ENCODE data around the gene TMC8. TPM values are rescaled to one million over a fixed set of nuclear protein-coding genes. Genes with fewer than 3 reads are reported as not detected.
"Not testable (repeated sequence)": the region's sequence is repeated elsewhere in the genome, so short reads cannot be mapped to it uniquely, and the experiment has no call there.

The TMC8 gene
- polyA plus RNA-seq, 4 donors = 1.3 to 7.8 (median 4.9) TPM

DNA sequence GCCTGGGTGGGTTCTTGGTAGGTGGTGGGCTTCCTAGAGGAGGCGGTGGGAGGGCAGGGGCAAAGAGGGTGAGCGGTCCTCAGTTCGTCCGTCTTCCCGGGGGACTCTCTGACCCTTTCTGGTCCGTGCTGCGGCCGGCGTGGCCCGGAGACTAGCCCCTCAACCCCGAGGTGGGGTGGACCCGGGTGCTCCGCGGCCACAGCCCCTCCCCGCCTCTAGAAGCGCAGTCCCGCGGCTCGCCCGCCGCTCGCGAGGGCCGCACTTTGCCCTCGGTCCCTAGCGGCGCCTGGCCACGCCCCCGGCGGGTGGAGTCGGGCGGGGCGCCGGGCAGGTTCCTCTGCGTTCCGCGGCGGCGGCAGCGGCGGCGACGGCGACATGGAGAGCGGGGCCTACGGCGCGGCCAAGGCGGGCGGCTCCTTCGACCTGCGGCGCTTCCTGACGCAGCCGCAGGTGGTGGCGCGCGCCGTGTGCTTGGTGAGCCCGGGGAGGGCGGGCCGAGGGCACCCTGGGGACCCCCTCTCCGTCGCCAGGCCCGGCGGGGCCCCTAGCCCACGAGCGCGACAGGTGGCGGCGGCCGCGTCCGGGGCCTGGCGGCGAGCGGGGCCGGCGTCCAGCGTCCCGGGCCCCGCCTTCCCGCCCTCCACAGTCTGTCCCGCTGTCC, 37.8 kb downstream of the TMC8 start, which contains the start of gene SYNGR2:
Gene SYNGR2, plus strand, starts transcription at position 340 of the 661 bp plus-strand sequence. Its CDS starts 36 bp downstream, at position 376.
- DNase-seq = peak; percentile 89 to 95
- H3K27me3 ChIP-seq (ENCODE audit: control insufficient read depth in 3 of 3, insufficient read depth in 3 of 3, low read length in 3 of 3) = no peaks in the 10 kb centered on the region
- H3K27ac ChIP-seq (ENCODE audit: low read depth in 1 of 3, low read length in 2 of 3) = peak within 1 kb of the TSS; percentile 85 to 93 (median 89)
- FAIRE-seq = no peak
- peak within 1 kb of the TSS; percentile 86 to 91 (median 89) for H3K4me3 ChIP-seq (ENCODE audit: low read depth in 1 of 3, low read length in 3 of 3)
- H3K4me1 ChIP-seq (ENCODE audit: control insufficient read depth in 3 of 3, insufficient read depth in 2 of 3, low read depth in 1 of 3, low read length in 2 of 3) = peaks cover 1 to 48% (median 15%) of the 10 kb centered on the region in 3 donors
- no peaks in the 10 kb centered on the region for H3K9me3 ChIP-seq (ENCODE audit: control insufficient read depth in 2 of 2, insufficient read depth in 1 of 2, low read depth in 1 of 2, low read length in 1 of 2)
- H3K36me3 ChIP-seq (ENCODE audit: control insufficient read depth in 3 of 3, insufficient read depth in 2 of 3, low read depth in 1 of 3, low read length in 3 of 3) = peaks cover 0 to 59% (median 2%) of the 10 kb centered on the region in 3 donors
- WGBS, 3 donors = 0 to 1% (median 0%) methylated on average over 37 to 84 of the region's 84 CpGs

GRCh38 chr17:78168903-78169793, 38.6 kb downstream of the TMC8 start:
- peak; percentile 80 to 82 for DNase-seq
- FAIRE-seq = no peak
- no peaks in the 10 kb centered on the region for H3K9me3 ChIP-seq (ENCODE audit: control insufficient read depth in 2 of 2, insufficient read depth in 1 of 2, low read depth in 1 of 2, low read length in 1 of 2)
- peaks cover 2 to 55% (median 15%) of the 10 kb centered on the region in 3 donors for H3K4me1 ChIP-seq (ENCODE audit: control insufficient read depth in 3 of 3, insufficient read depth in 2 of 3, low read depth in 1 of 3, low read length in 2 of 3)
- 0 to 8% (median 5%) methylated on average over 28 to 38 of the region's 38 CpGs for WGBS, 3 donors
- peak overlapping the region; percentile 86 to 91 (median 89) for H3K4me3 ChIP-seq (ENCODE audit: low read depth in 1 of 3, low read length in 3 of 3)
- H3K27ac ChIP-seq (ENCODE audit: low read depth in 1 of 3, low read length in 2 of 3) = peak overlapping the region; percentile 63 to 93 (median 89)
- H3K36me3 ChIP-seq (ENCODE audit: control insufficient read depth in 3 of 3, insufficient read depth in 2 of 3, low read depth in 1 of 3, low read length in 3 of 3) = peaks cover 0 to 61% (median 2%) of the 10 kb centered on the region in 3 donors
- H3K27me3 ChIP-seq (ENCODE audit: control insufficient read depth in 3 of 3, insufficient read depth in 3 of 3, low read length in 3 of 3) = no peaks in the 10 kb centered on the region

GRCh38 chr17:78170692-78171590, 40.4 kb downstream of the TMC8 start:
- DNase-seq = no peak
- H3K36me3 ChIP-seq (ENCODE audit: control insufficient read depth in 3 of 3, insufficient read depth in 2 of 3, low read depth in 1 of 3, low read length in 3 of 3) = peaks cover 0 to 66% (median 2%) of the 10 kb centered on the region in 3 donors
- peak overlapping the region in 1 of 3 donors; percentile 93 for H3K27ac ChIP-seq (ENCODE audit: low read depth in 1 of 3, low read length in 2 of 3)
- H3K27me3 ChIP-seq (ENCODE audit: control insufficient read depth in 3 of 3, insufficient read depth in 3 of 3, low read length in 3 of 3) = no peaks in the 10 kb centered on the region
- peaks cover 6 to 72% (median 20%) of the 10 kb centered on the region in 3 donors for H3K4me1 ChIP-seq (ENCODE audit: control insufficient read depth in 3 of 3, insufficient read depth in 2 of 3, low read depth in 1 of 3, low read length in 2 of 3)
- H3K4me3 ChIP-seq (ENCODE audit: low read depth in 1 of 3, low read length in 3 of 3) = no peak overlapping the region
- no peaks in the 10 kb centered on the region for H3K9me3 ChIP-seq (ENCODE audit: control insufficient read depth in 2 of 2, insufficient read depth in 1 of 2, low read depth in 1 of 2, low read length in 1 of 2)
- FAIRE-seq = no peak
- 74 to 82% (median 80%) methylated on average over 31 of the region's 31 CpGs for WGBS, 3 donors

DNA sequence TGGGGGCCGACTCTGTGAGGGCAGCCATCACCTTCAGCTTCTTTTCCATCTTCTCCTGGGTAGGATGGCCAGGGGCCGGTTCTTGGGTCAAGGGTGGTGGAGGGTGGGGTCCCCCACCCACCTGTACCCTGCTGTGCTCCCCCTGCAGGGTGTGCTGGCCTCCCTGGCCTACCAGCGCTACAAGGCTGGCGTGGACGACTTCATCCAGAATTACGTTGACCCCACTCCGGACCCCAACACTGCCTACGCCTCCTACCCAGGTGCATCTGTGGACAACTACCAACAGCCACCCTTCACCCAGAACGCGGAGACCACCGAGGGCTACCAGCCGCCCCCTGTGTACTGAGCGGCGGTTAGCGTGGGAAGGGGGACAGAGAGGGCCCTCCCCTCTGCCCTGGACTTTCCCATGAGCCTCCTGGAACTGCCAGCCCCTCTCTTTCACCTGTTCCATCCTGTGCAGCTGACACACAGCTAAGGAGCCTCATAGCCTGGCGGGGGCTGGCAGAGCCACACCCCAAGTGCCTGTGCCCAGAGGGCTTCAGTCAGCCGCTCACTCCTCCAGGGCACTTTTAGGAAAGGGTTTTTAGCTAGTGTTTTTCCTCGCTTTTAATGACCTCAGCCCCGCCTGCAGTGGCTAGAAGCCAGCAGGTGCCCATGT, 41.1 kb downstream of the TMC8 start:
- peaks cover 0 to 70% (median 2%) of the 10 kb centered on the region in 3 donors for H3K36me3 ChIP-seq (ENCODE audit: control insufficient read depth in 3 of 3, insufficient read depth in 2 of 3, low read depth in 1 of 3, low read length in 3 of 3)
- peaks cover 6 to 73% (median 20%) of the 10 kb centered on the region in 3 donors for H3K4me1 ChIP-seq (ENCODE audit: control insufficient read depth in 3 of 3, insufficient read depth in 2 of 3, low read depth in 1 of 3, low read length in 2 of 3)
- H3K9me3 ChIP-seq (ENCODE audit: control insufficient read depth in 2 of 2, insufficient read depth in 1 of 2, low read depth in 1 of 2, low read length in 1 of 2); FAIRE-seq; H3K4me3 ChIP-seq (ENCODE audit: low read depth in 1 of 3, low read length in 3 of 3); DNase-seq; H3K27me3 ChIP-seq (ENCODE audit: control insufficient read depth in 3 of 3, insufficient read depth in 3 of 3, low read length in 3 of 3): not testable (repeated sequence)
- WGBS, 3 donors = 56 to 79% (median 66%) methylated on average over 19 of the region's 19 CpGs
- H3K27ac ChIP-seq (ENCODE audit: low read depth in 1 of 3, low read length in 2 of 3) = peak overlapping the region; percentile 71 to 93 (median 78)

DNA sequence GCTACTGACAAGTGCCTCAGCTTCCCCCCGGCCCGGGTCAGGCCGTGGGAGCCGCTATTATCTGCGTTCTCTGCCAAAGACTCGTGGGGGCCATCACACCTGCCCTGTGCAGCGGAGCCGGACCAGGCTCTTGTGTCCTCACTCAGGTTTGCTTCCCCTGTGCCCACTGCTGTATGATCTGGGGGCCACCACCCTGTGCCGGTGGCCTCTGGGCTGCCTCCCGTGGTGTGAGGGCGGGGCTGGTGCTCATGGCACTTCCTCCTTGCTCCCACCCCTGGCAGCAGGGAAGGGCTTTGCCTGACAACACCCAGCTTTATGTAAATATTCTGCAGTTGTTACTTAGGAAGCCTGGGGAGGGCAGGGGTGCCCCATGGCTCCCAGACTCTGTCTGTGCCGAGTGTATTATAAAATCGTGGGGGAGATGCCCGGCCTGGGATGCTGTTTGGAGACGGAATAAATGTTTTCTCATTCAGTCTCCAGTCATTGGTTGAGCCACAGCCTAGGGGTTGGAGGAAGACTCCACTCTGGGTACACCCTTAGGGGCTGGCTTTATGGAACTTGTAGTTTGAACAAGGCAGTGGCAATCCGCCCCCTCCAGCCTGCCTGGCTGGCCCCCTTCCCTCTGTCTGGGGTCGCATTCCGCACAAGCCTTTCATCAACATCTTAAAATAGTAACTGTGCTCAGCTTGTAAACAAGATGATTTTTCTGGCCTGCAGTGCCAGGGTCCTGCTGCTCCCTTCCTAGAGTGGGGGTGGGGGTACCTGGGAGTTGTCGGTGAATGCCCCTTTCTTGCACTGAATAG, 41.9 kb downstream of the TMC8 start:
- H3K27ac ChIP-seq (ENCODE audit: low read depth in 1 of 3, low read length in 2 of 3) = peak overlapping the region; percentile 71 to 93 (median 78)

GRCh38 chr17:78173097-78173715, 42.6 kb downstream of the TMC8 start:
- DNase-seq (peak in 1 of 2 donors; percentile 26), FAIRE-seq (no peak)
- Histone ChIP-seq H3K9me3 (ENCODE audit: control insufficient read depth in 2 of 2, insufficient read depth in 1 of 2, low read depth in 1 of 2, low read length in 1 of 2) (no peaks in the 10 kb centered on the region), H3K27ac (ENCODE audit: low read depth in 1 of 3, low read length in 2 of 3) (peak overlapping the region; percentile 71 to 93 (median 78)), H3K4me3 (ENCODE audit: low read depth in 1 of 3, low read length in 3 of 3) (no peak overlapping the region), H3K27me3 (ENCODE audit: control insufficient read depth in 3 of 3, insufficient read depth in 3 of 3, low read length in 3 of 3) (no peaks in the 10 kb centered on the region), H3K4me1 (ENCODE audit: control insufficient read depth in 3 of 3, insufficient read depth in 2 of 3, low read depth in 1 of 3, low read length in 2 of 3) (peaks cover 6 to 64% (median 20%) of the 10 kb centered on the region in 3 donors), H3K36me3 (ENCODE audit: control insufficient read depth in 3 of 3, insufficient read depth in 2 of 3, low read depth in 1 of 3, low read length in 3 of 3) (peaks cover 0 to 72% (median 2%) of the 10 kb centered on the region in 3 donors)
- 35 to 46% (median 41%) methylated on average over 11 of the region's 11 CpGs for WGBS, 3 donors

More for the DNA sequence above, 41.9 kb downstream of the TMC8 start:
- Histone ChIP-seq H3K4me1 (ENCODE audit: control insufficient read depth in 3 of 3, insufficient read depth in 2 of 3, low read depth in 1 of 3, low read length in 2 of 3) (peaks cover 6 to 67% (median 20%) of the 10 kb centered on the region in 3 donors), H3K4me3 (ENCODE audit: low read depth in 1 of 3, low read length in 3 of 3) (no peak overlapping the region), H3K27me3 (ENCODE audit: control insufficient read depth in 3 of 3, insufficient read depth in 3 of 3, low read length in 3 of 3) (no peaks in the 10 kb centered on the region), H3K9me3 (ENCODE audit: control insufficient read depth in 2 of 2, insufficient read depth in 1 of 2, low read depth in 1 of 2, low read length in 1 of 2) (no peaks in the 10 kb centered on the region), H3K36me3 (ENCODE audit: control insufficient read depth in 3 of 3, insufficient read depth in 2 of 3, low read depth in 1 of 3, low read length in 3 of 3) (peaks cover 0 to 70% (median 2%) of the 10 kb centered on the region in 3 donors)
- peak; percentile 68 to 76 for DNase-seq
- FAIRE-seq = no peak
- 16 to 29% (median 24%) methylated on average over 17 to 19 of the region's 19 CpGs for WGBS, 3 donors
